Right lobe of liver (tissue), 4 donors: ENCODE data around the gene SCFD2.

ENCODE experiments used
- POLR2A ChIP-seq: fragments of 450-650 bp; IDR thresholded peaks from one replicate; pipeline ENCODE4 v1.6.1; 2017; ENCODE audit warnings: antibody characterized with exemption, mild to moderate bottlenecking
- TF ChIP-seq, protein P1 (sequence below), 4 donors: fragments of 200-600 bp in 3 of 4; fragments of 450-650 bp in 1 of 4; IDR thresholded peaks; one replicate each; pipeline versions ENCODE4 v1.5.1 to v1.8.0; 2016 to 2022; ENCODE audit warnings: antibody characterized with exemption in 4 of 4, mild to moderate bottlenecking in 2 of 4
- donor health status: DM: no; HTN: no; CAD: no.
- donor health status: DM: no; HTN: no; CAD: no.
- donor health status: DM: no; HTN: yes; CAD: no.

DNA sequence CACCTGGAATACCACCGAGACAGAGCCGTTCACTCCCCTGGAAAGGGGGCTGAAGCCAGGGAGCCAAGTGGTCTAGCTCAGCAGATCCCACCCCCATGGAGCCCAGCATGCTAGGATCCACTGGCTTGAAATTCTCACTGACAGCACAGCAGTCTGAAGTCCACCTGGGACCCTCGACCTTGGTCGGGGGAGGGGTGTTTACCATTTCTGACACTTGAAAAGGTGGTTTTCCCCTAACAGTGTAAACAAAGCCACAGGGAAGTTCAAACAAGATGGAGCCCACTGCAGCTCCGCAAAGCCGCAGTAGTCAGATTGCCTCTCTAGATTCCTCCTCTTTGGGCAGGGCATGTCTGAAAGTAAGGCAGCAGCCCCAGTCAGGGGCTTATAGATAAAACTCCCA is 260.5 kb downstream of the SCFD2 start:
- no peak for TF ChIP-seq POLR2A
- TF ChIP-seq, protein P1, sequence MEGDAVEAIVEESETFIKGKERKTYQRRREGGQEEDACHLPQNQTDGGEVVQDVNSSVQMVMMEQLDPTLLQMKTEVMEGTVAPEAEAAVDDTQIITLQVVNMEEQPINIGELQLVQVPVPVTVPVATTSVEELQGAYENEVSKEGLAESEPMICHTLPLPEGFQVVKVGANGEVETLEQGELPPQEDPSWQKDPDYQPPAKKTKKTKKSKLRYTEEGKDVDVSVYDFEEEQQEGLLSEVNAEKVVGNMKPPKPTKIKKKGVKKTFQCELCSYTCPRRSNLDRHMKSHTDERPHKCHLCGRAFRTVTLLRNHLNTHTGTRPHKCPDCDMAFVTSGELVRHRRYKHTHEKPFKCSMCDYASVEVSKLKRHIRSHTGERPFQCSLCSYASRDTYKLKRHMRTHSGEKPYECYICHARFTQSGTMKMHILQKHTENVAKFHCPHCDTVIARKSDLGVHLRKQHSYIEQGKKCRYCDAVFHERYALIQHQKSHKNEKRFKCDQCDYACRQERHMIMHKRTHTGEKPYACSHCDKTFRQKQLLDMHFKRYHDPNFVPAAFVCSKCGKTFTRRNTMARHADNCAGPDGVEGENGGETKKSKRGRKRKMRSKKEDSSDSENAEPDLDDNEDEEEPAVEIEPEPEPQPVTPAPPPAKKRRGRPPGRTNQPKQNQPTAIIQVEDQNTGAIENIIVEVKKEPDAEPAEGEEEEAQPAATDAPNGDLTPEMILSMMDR (IDR thresholded peaks at IDR 0.05), result no peak
